ENCODE measurements around the gene DMRT1. TPM values are rescaled to one million over a fixed set of nuclear protein-coding genes. Genes with fewer than 3 reads are reported as not detected.

DMRT1 gene
- total RNA-seq, 1 experiment from 2014 or later, result 0.47 TPM

DNA sequence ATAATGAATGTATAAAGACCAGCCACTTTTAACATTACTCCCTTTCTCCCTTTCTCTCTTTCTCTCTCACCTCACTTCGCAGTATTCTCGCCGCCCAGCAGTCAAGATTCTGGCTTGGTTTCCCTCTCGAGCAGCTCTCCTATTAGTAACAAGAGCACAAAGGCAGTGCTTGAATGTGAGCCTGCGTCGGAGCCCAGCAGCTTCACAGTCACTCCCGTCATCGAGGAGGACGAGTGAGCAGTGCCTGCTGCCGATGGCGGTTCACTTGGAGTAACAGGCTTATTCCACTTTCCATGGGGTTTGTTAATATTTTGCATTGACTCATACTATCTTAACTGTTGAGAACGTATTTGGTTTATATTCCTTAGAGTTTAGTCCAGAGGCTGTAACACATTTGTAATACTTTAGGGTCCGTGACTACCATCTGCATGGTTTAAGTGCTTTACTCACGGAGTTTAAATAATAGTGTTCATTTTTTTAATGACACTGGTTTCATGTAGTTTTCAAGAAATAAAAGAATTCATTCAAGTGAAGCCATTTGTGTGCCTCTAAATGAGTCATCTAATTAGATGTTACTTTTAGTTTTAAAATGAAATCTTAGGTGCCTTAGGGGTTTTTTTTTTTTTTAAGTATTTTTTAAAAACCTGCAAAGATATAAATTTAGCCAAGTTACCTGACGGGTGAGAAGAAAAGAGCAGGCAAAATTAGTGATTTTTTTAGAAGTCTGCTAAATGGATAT, 126.6 kb downstream of the DMRT1 start:
- BruUV-seq (replicated peaks), result no TSS peak
- intact Hi-C loops (cut with micrococcal nuclease), result no loop called here
- Histone ChIP-seq H3K9me3 (ENCODE audit: control insufficient read depth in 1 of 2, insufficient read depth in 1 of 2, low read depth in 1 of 2, low read length in 2 of 2) (no peaks in the 10 kb centered on the region), H3K4me3 (replicated peaks in 1 of 2; ENCODE audit: low read depth in 1 of 2, low read length in 2 of 2) (no peak overlapping the region), H3K79me2 (ENCODE audit: insufficient read depth, low read length) (no peaks in the 10 kb centered on the region), H3K4me1 (ENCODE audit: control insufficient read depth in 1 of 2, insufficient read depth in 2 of 2, low read length in 2 of 2) (no peaks in the 10 kb centered on the region), H3K9ac (ENCODE audit: low read length) (no peak overlapping the region), H3K27ac (ENCODE audit: low read depth, low read length) (no peak overlapping the region), H3K27me3 (ENCODE audit: insufficient read depth, low read length) (peaks cover 16% of the 10 kb centered on the region), H2AFZ (ENCODE audit: low read depth, low read length, poor library complexity, severe bottlenecking) (no peak overlapping the region), H3K9me2 (ENCODE audit: insufficient read depth) (no peaks in the 10 kb centered on the region), H3K36me3 (ENCODE audit: control insufficient read depth in 1 of 2, insufficient read depth in 2 of 2, low read length in 2 of 2) (no peaks in the 10 kb centered on the region), H4K20me1 (ENCODE audit: insufficient read depth) (no peaks in the 10 kb centered on the region), H3K4me2 (ENCODE audit: low read length) (no peak overlapping the region)
- TF ChIP-seq CEBPB (IDR thresholded peaks at IDR 0.05; ENCODE audit: low read depth) (no peak), TCF7L2 (IDR thresholded peaks at IDR 0.05; ENCODE audit: borderline replicate concordance, extremely low read depth, insufficient read depth, insufficient read length) (no peak), SRF (IDR thresholded peaks at IDR 0.05; ENCODE audit: low read depth) (no peak), EZH2 (IDR thresholded peaks at IDR 0.05) (no peak), SIN3A (IDR thresholded peaks at IDR 0.05; ENCODE audit: low read depth) (no peak), EZH2phosphoT487 (IDR thresholded peaks at IDR 0.05; ENCODE audit: borderline replicate concordance) (no peak), EGR1 (IDR thresholded peaks at IDR 0.05; ENCODE audit: low read depth) (no peak), CBX3 (IDR thresholded peaks at IDR 0.05; ENCODE audit: low read depth) (no peak), RAD21 (IDR thresholded peaks at IDR 0.05; ENCODE audit: low read depth) (no peak), FOSL1 (IDR thresholded peaks at IDR 0.05; ENCODE audit: low read depth) (no peak), YY1 (IDR thresholded peaks at IDR 0.05; ENCODE audit: extremely low read depth, insufficient replicate concordance, low read depth, low read length) (no peak), POLR2A (IDR thresholded peaks at IDR 0.05; ENCODE audit: borderline replicate concordance, extremely low read depth, insufficient read depth, insufficient read length) (no peak), JUND (IDR thresholded peaks at IDR 0.05) (no peak)
- TF ChIP-seq, protein P1, sequence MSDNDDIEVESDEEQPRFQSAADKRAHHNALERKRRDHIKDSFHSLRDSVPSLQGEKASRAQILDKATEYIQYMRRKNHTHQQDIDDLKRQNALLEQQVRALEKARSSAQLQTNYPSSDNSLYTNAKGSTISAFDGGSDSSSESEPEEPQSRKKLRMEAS (IDR thresholded peaks at IDR 0.05), result no peak
- TF ChIP-seq, protein P2, sequence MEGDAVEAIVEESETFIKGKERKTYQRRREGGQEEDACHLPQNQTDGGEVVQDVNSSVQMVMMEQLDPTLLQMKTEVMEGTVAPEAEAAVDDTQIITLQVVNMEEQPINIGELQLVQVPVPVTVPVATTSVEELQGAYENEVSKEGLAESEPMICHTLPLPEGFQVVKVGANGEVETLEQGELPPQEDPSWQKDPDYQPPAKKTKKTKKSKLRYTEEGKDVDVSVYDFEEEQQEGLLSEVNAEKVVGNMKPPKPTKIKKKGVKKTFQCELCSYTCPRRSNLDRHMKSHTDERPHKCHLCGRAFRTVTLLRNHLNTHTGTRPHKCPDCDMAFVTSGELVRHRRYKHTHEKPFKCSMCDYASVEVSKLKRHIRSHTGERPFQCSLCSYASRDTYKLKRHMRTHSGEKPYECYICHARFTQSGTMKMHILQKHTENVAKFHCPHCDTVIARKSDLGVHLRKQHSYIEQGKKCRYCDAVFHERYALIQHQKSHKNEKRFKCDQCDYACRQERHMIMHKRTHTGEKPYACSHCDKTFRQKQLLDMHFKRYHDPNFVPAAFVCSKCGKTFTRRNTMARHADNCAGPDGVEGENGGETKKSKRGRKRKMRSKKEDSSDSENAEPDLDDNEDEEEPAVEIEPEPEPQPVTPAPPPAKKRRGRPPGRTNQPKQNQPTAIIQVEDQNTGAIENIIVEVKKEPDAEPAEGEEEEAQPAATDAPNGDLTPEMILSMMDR (IDR thresholded peaks at IDR 0.05 in 2 of 3, conservative IDR thresholded peaks at IDR 0.05 in 1 of 3; ENCODE audit: borderline replicate concordance in 1 of 3, insufficient read depth in 1 of 3, low read depth in 2 of 3, low read length in 2 of 3), result no peak
- TF ChIP-seq, protein P3, sequence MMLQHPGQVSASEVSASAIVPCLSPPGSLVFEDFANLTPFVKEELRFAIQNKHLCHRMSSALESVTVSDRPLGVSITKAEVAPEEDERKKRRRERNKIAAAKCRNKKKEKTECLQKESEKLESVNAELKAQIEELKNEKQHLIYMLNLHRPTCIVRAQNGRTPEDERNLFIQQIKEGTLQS (IDR thresholded peaks at IDR 0.05), result no peak
- TF ChIP-seq, protein P4, sequence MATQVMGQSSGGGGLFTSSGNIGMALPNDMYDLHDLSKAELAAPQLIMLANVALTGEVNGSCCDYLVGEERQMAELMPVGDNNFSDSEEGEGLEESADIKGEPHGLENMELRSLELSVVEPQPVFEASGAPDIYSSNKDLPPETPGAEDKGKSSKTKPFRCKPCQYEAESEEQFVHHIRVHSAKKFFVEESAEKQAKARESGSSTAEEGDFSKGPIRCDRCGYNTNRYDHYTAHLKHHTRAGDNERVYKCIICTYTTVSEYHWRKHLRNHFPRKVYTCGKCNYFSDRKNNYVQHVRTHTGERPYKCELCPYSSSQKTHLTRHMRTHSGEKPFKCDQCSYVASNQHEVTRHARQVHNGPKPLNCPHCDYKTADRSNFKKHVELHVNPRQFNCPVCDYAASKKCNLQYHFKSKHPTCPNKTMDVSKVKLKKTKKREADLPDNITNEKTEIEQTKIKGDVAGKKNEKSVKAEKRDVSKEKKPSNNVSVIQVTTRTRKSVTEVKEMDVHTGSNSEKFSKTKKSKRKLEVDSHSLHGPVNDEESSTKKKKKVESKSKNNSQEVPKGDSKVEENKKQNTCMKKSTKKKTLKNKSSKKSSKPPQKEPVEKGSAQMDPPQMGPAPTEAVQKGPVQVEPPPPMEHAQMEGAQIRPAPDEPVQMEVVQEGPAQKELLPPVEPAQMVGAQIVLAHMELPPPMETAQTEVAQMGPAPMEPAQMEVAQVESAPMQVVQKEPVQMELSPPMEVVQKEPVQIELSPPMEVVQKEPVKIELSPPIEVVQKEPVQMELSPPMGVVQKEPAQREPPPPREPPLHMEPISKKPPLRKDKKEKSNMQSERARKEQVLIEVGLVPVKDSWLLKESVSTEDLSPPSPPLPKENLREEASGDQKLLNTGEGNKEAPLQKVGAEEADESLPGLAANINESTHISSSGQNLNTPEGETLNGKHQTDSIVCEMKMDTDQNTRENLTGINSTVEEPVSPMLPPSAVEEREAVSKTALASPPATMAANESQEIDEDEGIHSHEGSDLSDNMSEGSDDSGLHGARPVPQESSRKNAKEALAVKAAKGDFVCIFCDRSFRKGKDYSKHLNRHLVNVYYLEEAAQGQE (IDR thresholded peaks at IDR 0.05; ENCODE audit: low read depth), result no peak
- ChIA-PET POLR2A (no interaction called here), CTCF (no interaction called here), RAD21 (ENCODE audit: low non-redundant PET in 1 of 2, low total read pairs in 2 of 2, uncharacterized antibody in 2 of 2, unreplicated experiment in 2 of 2) (no interaction called here)
- DNase-seq (ENCODE audit: low read depth, low spot score), result no peak
- no peak for ATAC-seq
